Heart right ventricle (tissue), 16 donors: ENCODE measurements around the gene MAGT1. TPM values are rescaled to one million over a fixed set of nuclear protein-coding genes. Genes with fewer than 3 reads are reported as not detected.
"Not testable (repeated sequence)": the region's sequence is repeated elsewhere in the genome, so short reads cannot be mapped to it uniquely, and the experiment has no call there.

Source experiments
- ATAC-seq, 8 donors: fragments of 200-7000 bp; cut with Tn5 transposase; one replicate each; pipeline ENCODE4 v1.9.1; 2020; ENCODE audit warnings: mild to moderate bottlenecking in 8 of 8, moderate library complexity in 8 of 8, moderate number of reproducible peaks in 1 of 8
- DNase-seq, 2 donors: peaks; one replicate each; pipeline ENCODE4 v3.0.0-alpha.2; 2020
- H3K27ac ChIP-seq, 10 donors: fragments of 200-600 bp; sonication (generic) in 2 of 10; one replicate each; pipeline versions ENCODE4 v1.5.0 to v1.8.0; 2020 to 2022; ENCODE audit warnings: mild to moderate bottlenecking in 3 of 10
- H3K27me3 ChIP-seq, 7 donors: fragments of 200-600 bp; one replicate each; pipeline ENCODE4 v1.8.0; 2021 to 2022; ENCODE audit warnings: mild to moderate bottlenecking in 2 of 7
- H3K36me3 ChIP-seq, 9 donors: fragments of 200-600 bp; sonication (generic) in 1 of 9; one replicate each; pipeline versions ENCODE4 v1.5.0 to v1.8.0; 2020 to 2022; ENCODE audit warnings: mild to moderate bottlenecking in 2 of 9
- H3K4me1 ChIP-seq, 9 donors: fragments of 200-600 bp; sonication (generic) in 1 of 9; one replicate each; pipeline versions ENCODE4 v1.5.0 to v1.8.0; 2020 to 2022; ENCODE audit warnings: mild to moderate bottlenecking in 4 of 9
- H3K4me3 ChIP-seq, 10 donors: fragments of 200-600 bp; sonication (generic) in 2 of 10; one replicate each; pipeline versions ENCODE4 v1.5.0 to v1.8.0; 2020 to 2022; ENCODE audit warnings: mild to moderate bottlenecking in 7 of 10, moderate library complexity in 2 of 10
- H3K9me3 ChIP-seq, 11 donors: fragments of 200-600 bp in 10 of 11; sonication (generic) in 2 of 11; one replicate each; pipeline versions ENCODE4 v1.5.0 to v1.8.0; 2013 to 2022; ENCODE audit warnings: mild to moderate bottlenecking in 2 of 11, control low read depth in 1 of 11, moderate library complexity in 1 of 11
- CTCF ChIP-seq, 9 donors: fragments of 200-600 bp; sonication (generic) in 2 of 9; IDR thresholded peaks; one replicate each; pipeline versions ENCODE4 v1.5.0 to v1.8.0; 2021 to 2022; ENCODE audit warnings: antibody characterized with exemption in 9 of 9, mild to moderate bottlenecking in 5 of 9, moderate library complexity in 1 of 9
- WGBS, 2 donors: extraction: QIAGEN DNeasy Blood & Tissue Kit; methylation state at CpG; one replicate each; pipeline ENCODE4 v1.1.7; 2013; ENCODE audit warnings: inconsistent platforms in 1 of 2; 5-methylcytosine and 5-hydroxymethylcytosine counted together
- intact Hi-C, 10 donors: fragments of 100-400 bp; cut with DNase I; formaldehyde crosslinking; loops; one replicate each; pipeline versions ENCODE4 v1.11.1 to v1.14.2; 2022
- long read RNA-seq, 3 donors: library from polyadenylated mRNA; unstranded; transcript quantifications; one replicate each; pipeline ENCODE4 v2.0.0, GENCODE V29; 2020 to 2021
- polyA plus RNA-seq, 2 donors: library from polyadenylated mRNA; stranded (reverse); fragments of 200-250 nt; gene quantifications; one replicate each; pipeline ENCODE4 v1.2.3, GENCODE V29; 2013
- total RNA-seq, 10 donors: library from RNA; stranded (reverse); fragmentation: NEBNext Ultra II Directional in 3 of 10; extraction: Animal tissue kit (Norgen Biotek cat#: 25700) in 3 of 10; gene quantifications; one replicate each; pipeline versions ENCODE4 v1.2.1 to v1.2.4, GENCODE V29; 2021 to 2023
- donor health status: Arrhythmogenic right ventricular cardiomyopathy.
- donor health status: ischemic (EF 13 %, LVEDD 7.1; RV severe dilation, severe dysfunction).
- donor health status: healthy with polysubstance abuse.
- donor health status: DM: no; HTN: yes; CAD: no.
- donor health status: DM: no; HTN: no; CAD: no.
- donor health status: ischemic (EF 25% LVEDD 6.9; RV normal size, moderate dysfunction).
- donor health status: ischemic (EF 25% LVEDD 5.7; RV mildly dilated, moderate dysfunction).
- donor health status: healthy.
- donor health status: DM: yes; HTN: yes; CAD: no.
- donor health status: Ischemic cardiomyopathy.
- donor health status: ischemic (EF 35%, LVEDD 5.7; RV mildly dilated, moderate dysfunction).
- donor health status: nonischemic (EF 11% LVEDD 7.7; RV severe dilation, severe dysfunction).
- donor health status: DM: yes; HTN: yes; CAD: no.
- donor health status: PGD.
- donor health status: ischemic (EF 29% LVEDD 5.4; RV normal size, mild dysfunction).
- donor health status: nonischemic (EF 23%, LVEDD 6.1; RV moderate dilation, normal function).

MAGT1 gene
- total RNA-seq (10 to 100 TPM; 45.1 to 72.7 (median 52.8) TPM), polyA plus RNA-seq (10 to 100 TPM; 15.7 to 45.4 TPM)
- long read RNA-seq, donor 1, full-length matches to known transcripts: 2 of 8 reads
- long read RNA-seq, donor 1, partial matches to known transcripts: 1 of 8 reads
- long read RNA-seq, donor 1, other reads (novel, unspliced or antisense): 5 of 8 reads
- long read RNA-seq, donor 2, full-length matches to known transcripts: 7 of 14 reads
- long read RNA-seq, donor 2, partial matches to known transcripts: 1 of 14 reads
- long read RNA-seq, donor 2, other reads (novel, unspliced or antisense): 6 of 14 reads
- long read RNA-seq, donor 3, full-length matches to known transcripts: 8 of 27 reads
- long read RNA-seq, donor 3, partial matches to known transcripts: 5 of 27 reads
- long read RNA-seq, donor 3, other reads (novel, unspliced or antisense): 14 of 27 reads

GRCh38 chrX:77894921-77895886 lies at the start of gene MAGT1:
Gene MAGT1 (minus strand): TSS chrX:77895435. CDS start chrX:77895410, 25 bp downstream.
- WGBS, 2 donors: 0% methylated on average over 48 to 49 of the region's 49 CpGs
- peak within 1 kb of the TSS; percentile 28 to 79 (median 72) for H3K4me3 ChIP-seq
- peaks cover 0 to 12% (median 0%) of the 10 kb centered on the region in 11 donors for H3K9me3 ChIP-seq
- no peak for TF ChIP-seq CTCF (IDR thresholded peaks at IDR 0.05)
- peaks cover 0 to 34% (median 3%) of the 10 kb centered on the region in 9 donors for H3K4me1 ChIP-seq
- intact Hi-C loops: loop anchor here in 4 of 10 donors (5.0 to 10.0 kb wide), 4 partner anchors 108 to 210 kb away; partner anchors contain the start of genes ATRX (in 2 of the 4) and PGK1 (in 1 of the 4)
- ATAC-seq: peak; percentile 96 to 98 (median 97)
- peak within 1 kb of the TSS; percentile 78 to 96 (median 92) for H3K27ac ChIP-seq
- peak; percentile 87 to 94 for DNase-seq
- H3K27me3 ChIP-seq: no peaks in the 10 kb centered on the region
- H3K36me3 ChIP-seq: no peaks in the 10 kb centered on the region

GRCh38 chrX:77945031-77945430 lies 49.8 kb upstream of the MAGT1 start:
- ATAC-seq, H3K4me1 ChIP-seq, DNase-seq, intact Hi-C loops, H3K27ac ChIP-seq, H3K36me3 ChIP-seq, H3K9me3 ChIP-seq, H3K4me3 ChIP-seq, H3K27me3 ChIP-seq: not testable (repeated sequence)
- WGBS, 2 donors: 96 to 99% methylated on average over 6 of the region's 6 CpGs

- H3K27ac ChIP-seq: no peak overlapping the region
- H3K27me3 ChIP-seq: no peaks in the 10 kb centered on the region
- no peak for DNase-seq
- no peak for TF ChIP-seq CTCF (IDR thresholded peaks at IDR 0.05)
- 95% methylated on average over 4 of the region's 4 CpGs for WGBS, 2 donors
- ATAC-seq: no peak
- intact Hi-C loops: no loop called here
- H3K4me1 ChIP-seq: peaks cover 0 to 9% (median 0%) of the 10 kb centered on the region in 9 donors
- H3K9me3 ChIP-seq: no peaks in the 10 kb centered on the region
- no peaks in the 10 kb centered on the region for H3K36me3 ChIP-seq
- no peak overlapping the region for H3K4me3 ChIP-seq
These were observed 42.9 kb upstream of the MAGT1 start for GRCh38 chrX:77938083-77938680.

- Histone ChIP-seq H3K9me3 (no peaks in the 10 kb centered on the region), H3K27me3 (no peaks in the 10 kb centered on the region), H3K4me1 (peaks cover 0 to 6% (median 0%) of the 10 kb centered on the region in 9 donors), H3K36me3 (no peaks in the 10 kb centered on the region), H3K4me3 (no peak overlapping the region), H3K27ac (no peak overlapping the region)
- no peak for DNase-seq
- ATAC-seq: no peak
- intact Hi-C loops: no loop called here
- TF ChIP-seq CTCF (IDR thresholded peaks at IDR 0.05): no peak
- 75% methylated on average over 3 of the region's 3 CpGs for WGBS, 2 donors
These were observed 42.1 kb upstream of the MAGT1 start for GRCh38 chrX:77937291-77937690.
